GM18499 (cell line): ENCODE data around the gene PLXNB2.
"Not testable (repeated sequence)": the region's sequence is repeated elsewhere in the genome, so short reads cannot be mapped to it uniquely, and the experiment has no call there.

Experiments
- ATAC-seq: cut with Tn5 transposase; IDR thresholded peaks from one replicate; pipeline ENCODE4 v1.9.1; 2021; ENCODE audit warnings: moderate number of reproducible peaks; ENCODE audit not compliant: insufficient read depth, unreplicated experiment

Gene PLXNB2

DNA sequence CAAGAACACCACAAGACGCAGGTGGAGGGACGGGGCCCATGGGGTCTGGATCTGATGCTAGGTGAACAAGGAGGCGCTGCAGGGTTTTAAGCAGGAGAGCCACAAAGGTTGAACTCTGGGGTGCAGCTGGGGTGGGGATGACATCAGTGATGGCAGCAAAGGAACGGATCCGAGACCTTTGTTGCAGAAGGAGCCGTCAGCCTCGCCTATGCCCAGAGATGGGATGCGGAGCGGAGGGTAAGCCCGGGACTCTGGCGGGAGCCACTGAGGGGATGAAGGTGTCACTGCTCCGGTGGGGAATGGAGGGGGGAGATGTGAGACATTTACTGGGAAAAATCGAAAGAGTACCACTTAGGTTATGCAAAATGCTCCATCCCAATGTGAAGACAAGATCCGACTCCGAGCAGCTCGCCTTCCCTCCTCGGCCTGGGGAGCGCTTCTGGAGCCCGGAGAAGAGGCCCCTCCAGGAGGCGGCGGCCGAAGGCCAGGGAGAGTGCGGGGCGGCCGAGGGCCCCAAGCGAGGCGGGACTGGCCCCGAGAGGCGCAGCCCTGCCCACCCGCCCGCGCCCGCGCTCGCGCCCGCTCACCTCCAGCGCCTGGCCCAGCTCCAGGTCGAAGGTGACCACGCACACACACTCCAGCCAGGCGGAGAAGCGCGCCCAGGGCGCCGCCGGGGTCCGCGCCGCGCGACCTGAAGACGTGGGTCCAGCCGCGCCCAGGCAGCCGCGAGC lies 18.9 kb upstream of the PLXNB2 start:
- no peak for ATAC-seq

DNA sequence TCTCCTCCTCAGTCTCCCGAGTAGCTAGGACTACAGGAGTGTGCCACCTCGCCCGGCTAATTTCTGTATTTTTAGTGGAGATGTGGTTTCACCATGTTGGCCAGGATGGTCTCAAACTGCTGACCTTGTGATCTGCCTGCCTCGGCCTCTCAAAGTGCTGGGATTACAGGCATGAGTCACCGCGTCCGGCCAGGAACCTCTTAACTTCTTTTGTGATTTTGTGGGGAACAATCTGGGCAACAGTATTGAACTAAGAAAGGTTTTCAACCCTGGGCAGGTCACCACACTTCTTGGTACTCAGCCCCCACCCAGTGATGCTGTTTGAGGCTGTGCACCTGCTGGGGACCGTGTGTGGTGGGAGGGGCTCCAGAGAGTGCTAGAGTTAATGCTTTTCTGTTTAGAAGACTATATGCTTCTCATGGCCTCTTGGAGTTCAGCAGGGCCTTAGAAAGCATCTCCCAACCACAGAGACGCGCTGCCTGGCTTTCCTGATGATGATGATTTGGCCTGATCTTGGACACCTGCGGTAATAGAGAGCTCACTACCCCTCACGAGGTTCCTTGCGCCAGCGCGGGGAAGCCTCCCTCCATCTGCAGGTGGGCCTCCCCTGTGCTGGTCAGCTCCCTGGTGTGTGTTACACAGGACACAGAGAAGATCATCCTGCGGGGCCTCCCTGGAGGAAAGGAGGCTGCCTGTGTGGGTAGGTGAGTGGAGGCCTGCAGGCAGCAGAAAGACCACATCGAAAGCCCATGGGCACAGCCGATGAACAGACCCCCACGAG lies 18.2 kb upstream of the PLXNB2 start:
- no peak for ATAC-seq

DNA sequence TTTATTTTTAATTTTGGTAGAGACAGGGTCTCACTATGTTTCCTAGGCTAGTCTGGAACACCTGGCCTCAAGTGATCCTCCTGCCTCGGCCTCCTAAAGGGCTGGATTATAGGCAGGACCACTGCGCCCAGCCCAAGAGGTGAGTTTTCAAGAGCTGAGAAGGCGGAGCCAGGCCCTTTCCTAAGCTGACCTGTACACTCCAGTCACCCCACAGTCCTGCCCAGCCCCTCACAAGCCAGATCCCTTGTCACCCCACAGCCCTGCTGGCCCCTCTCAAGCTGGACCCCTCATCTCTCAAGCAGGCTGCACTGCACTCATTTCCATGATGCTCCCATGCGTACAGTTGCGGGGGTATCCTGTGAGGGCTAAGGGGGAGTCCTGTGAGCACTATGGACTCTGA lies 16.5 kb upstream of the PLXNB2 start:
- ATAC-seq, result no peak

DNA sequence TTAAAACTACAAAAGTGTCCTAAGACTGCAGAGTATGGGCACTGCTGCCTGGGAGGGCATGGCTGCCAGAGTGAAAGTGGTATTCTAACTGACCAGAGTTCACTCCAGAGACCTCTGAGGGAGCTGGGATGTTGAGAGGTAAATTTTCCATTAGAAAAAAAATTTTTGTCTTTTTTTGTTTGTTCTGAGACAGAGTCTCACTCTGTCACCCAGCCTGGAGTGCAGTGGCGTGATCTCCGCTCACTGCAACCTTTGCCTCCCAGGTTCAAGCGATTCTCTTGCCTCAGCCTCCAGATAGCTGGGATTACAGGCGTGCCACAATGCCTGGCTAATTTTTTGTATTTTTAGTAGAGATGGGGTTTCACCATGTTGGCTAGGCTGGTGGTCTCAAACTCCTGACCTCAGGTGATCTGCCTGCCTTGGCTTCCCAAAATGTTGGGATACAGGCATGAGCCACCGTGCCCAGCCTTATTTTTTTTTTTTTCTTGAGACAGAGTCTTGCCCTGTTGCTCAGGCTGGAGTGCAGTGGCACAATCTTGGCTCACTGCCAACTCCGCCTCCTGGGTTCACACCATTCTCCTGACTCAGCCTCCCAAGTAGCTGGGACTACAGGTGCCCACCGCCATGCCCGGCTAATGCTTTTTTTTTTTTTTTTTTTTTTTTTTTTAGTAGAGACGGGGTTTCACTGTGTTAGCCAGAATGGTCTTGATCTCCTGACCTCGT lies 15.1 kb upstream of the PLXNB2 start:
- ATAC-seq, result not testable (repeated sequence)

DNA sequence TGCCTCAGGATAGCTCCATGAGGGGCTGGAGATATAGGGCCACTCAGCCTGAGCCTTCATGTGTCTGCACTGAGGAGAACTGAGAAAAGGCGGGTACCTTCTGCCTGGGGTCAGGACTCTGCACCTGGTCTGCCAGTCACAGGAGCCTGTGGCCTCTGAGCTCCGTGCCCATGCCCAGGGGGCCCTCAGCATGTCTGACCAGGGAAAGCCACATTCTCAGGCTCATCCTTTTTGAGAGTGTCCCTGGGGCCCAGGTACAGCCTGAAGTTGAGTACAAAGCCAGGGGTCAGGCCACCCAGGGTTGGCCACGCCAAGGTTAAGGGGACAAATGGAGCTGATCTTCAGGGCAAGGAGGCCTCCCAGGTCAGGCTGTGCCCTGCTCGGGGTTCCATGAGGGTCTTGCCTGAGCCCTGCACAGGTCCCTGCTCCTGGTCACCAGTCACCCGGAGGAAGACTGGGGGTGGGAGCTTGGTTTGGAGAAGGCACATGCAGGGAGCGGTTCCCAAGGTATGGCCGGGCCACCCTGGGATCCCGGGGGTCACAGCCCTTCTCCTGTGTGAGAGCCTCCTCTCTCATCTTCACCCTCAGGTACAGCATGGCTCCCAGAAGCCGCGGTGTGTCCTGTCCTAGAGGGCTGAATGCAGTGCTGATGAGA lies 13.4 kb upstream of the PLXNB2 start:
- ATAC-seq, result no peak

DNA sequence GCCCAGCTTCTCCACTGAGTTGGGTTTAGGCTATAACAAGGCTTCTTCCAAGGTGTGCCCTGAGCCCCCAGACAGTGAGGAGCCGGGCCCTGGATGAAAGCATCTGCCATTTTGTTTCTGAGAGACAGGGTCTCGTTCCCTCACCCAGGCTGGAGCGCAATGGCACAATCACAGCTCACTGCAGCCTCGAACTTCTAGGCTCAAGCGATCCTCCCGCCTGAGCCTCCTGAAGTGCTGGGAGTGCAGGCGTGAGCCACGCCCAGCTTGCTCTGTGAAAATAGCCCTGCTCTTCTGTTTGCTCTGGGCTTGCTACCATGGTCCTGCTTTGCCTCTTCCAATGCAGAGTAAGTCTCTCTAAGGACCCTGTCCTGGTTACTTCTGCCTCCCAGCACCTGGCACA lies 12.7 kb upstream of the PLXNB2 start:
- ATAC-seq, result no peak

DNA sequence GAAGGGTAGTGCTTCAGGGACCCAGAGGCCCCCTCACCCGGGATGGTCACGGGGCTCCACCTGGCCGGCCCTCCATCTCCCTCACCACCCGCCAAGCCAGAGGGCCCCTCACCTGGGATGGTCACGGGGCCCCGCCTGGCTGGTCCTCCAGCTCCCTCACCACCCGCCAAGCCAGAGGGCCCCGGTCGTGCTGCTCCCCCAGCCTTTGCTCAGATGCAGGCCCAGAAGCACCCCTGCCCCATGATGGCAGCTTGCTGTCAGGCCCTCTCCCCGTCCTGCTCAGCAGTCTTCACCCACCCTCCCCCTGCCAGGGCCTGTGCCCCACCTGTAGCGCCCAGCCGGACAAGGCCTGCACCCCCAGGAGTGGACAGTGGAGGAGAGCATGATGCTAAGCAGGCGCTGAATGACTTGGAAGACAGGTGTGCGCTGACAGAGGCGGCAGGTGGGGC lies 12.1 kb upstream of the PLXNB2 start:
- ATAC-seq, result no peak

DNA sequence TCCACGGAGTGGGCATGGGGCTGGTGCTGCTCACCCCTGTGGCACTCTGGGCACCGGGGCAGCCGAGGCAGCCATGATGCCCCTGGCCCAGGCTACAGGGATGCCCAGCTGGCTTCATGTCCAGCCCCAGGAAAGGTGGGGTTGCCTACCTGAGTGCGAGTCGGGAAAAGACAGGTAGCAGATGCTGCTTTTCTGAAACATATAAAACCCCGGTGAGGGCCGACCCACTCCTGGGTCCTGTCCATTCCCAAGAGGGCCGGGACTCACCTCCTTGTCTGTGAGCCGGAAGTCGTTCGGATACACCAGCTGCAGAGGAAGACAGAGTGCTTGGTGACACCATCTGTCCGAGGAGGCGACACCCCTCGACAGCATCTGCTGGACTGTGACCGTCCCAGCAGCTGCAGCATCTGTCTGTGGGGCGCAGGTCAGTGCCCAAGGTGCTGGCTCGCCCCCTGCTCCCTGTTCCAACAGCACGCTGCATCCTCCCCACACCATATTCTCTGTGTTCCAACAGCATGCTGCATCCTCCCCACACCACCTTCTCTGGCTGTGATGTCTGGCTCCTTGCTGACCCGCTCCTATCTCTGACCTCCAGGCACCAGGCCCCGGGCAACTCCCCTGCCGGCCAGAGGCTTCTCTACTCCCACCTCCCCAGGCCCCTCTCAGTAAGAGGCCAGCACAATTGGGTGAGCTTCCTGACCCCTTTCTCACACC lies 11.4 kb upstream of the PLXNB2 start:
- no peak for ATAC-seq

DNA sequence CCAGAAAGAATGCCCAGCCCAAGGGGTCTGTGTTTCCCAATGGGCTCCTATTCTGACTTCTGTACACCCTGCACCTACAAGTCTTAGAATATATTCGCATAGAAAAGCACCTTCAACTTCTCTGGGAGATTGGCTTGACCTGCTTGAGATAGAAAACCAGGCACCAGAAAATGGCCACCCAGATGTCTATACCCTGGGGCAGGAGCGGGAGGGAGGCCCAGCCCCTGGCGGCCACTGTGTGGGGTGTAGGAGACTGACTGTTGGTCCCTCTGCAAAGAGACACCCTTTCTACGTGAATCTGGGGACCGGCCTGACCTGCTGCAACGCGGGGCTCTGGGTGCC lies 10.9 kb upstream of the PLXNB2 start:
- no peak for ATAC-seq

DNA sequence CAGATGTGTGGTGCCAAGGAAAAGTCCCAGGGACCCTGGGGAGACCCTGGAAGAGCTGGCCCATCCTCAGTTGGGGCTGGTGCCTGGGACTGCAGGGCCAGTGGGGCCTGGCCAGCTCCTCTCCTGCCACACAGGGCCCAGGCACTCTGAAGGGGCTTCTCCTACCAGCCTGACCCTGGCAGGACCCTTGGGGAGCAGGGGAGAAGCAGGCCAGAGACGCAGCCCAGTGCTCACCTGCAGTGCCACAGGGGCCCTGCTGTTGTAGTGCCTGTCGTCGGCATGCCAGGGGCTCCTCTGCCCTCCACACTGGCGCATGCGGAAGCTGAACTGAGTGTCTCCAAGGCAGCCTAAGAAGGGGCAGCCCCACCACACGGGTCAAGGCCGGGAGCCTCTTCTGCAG lies 10.2 kb upstream of the PLXNB2 start:
- no peak for ATAC-seq

DNA sequence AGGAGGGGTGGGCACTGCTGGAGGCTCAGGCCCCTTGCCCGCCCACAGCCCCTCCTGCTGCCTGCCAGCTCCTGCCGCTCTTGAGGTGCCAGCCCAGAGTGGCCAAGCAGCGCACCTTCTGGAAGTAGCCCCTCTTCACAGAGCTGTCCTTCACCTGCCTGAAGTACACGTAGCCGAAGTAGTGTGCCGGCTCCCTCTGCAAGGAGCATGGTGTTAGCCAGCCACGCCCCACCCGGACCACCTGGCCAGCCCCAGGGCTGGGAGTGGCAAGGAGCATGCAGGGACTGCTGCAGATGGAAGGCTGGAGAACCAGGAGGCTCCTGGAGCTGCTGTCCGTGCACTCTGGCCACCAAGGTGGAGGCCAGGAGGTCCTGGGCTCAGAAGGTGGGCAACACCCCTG lies 9.7 kb upstream of the PLXNB2 start:
- ATAC-seq, result no peak

DNA sequence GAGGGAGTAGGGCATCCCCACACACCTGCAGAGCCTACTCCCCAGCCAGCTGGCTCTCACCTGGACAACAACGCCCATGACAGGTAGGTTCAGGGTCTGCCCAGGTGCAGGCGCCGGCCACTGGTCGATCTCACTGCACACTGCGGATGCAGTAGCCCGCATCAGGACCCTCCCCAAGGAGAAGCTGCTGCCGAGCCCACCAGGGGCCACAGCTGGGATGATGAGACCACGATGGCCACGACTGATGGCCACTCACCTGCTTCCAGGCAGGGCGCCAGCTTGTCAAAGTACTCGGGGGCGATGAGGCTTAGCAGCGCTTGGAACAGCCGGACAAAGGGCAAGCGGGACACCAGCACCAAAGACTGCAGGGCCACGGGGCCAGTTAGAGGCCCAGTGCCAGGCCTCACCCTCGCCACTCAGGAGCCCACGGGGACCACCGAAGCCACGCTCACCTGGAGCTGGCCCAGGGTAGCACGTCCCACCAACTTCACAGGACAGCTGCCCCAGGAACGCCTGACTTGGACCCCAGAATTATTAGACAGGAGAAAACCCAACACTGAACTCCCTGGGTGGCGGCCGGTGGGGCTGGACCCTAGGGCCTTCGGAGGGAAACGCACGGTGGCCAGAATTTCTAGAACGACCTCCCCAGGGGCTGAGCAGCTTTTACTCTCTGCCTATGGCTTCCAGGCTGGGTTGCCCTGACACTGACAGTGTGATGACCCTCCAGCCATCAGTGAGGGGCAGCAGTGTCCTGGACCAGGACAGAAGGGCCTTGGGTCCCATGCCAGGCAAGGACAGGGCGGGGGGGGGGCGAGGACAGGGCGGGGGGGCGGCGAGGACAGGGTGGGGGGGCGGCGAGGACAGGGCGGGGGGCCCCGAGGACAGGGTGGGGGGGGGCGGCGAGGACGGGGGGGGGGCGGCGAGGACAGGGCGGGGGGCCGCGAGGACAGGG lies 8.9 kb upstream of the PLXNB2 start:
- no peak for ATAC-seq

DNA sequence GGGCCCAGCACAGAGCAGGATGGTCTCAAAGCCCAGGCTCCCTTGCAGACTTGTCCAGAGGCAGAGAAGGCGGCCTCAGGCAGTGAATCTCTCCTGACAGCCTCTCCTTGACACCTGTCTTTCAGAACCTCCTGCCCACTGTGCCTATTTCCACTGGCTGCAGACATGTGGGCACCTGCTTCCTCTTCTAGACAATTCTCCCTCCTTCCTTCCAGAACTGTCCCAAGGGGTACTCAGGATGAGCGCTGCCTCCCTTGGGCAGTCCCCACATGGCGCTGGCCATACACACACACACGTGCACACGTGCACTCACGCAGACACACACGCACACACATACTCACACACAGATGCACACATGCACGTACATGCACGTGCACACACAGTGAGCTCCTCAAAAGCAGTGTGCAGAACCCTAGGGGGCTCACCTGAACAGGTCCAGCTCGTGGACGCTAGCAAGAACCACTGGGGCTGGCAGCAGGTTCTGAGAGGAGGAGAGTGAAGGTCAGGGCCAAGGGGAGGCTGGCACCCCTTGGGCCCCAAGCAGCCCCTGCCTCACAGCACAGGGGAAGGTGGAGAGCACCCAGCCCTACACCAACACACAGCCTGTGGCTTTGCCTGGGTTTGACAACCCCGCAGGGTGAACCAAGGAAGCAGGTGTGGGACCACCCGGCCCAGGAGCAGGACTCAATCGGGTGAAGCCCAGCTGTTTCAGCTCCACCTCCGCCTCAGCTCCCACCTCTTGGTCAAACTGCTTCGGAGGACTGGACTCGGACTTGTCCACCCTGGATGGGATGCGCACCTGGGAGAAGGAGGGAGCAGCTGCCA lies 8.1 kb upstream of the PLXNB2 start:
- no peak for ATAC-seq

DNA sequence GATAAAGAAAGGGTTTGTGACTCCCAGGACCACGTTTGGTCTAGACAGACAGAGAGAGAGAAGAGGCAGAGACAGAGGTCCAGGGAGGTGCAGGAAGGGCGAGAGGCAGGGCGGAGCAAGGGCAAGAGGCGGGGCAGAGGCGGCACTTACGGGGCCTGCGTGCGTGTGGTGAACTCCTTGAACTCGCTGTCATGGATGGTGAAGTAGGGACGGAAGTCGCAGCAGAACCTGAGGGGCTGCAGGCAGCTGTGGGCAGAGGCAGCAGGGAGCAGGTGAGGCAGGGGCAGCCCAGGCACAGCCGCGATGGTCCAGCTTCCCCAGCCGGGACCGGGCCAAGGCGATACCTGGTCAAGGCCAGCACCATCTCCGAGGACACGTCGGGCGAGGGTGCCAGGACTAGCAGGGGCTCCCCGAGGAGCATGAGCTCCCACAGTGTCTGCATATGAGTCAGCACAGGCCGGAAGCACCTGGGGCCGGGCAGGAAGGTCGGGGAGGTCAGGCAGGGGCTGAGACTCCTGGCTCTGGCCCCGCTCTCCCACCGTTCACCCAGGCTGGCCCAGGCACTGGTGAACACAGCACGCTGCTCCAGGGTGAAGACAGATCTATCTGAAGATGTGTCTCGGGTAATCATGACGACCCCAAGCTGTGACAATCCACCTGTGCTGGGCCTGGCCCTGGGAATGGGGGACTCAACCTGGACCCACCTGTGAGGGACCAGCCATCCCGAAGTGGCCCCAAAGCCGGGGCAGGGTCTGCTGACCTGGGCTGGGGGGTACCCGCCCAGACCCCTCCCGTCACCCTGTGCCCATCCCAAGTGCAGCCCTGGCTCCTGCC lies 7.2 kb upstream of the PLXNB2 start:
- ATAC-seq, result no peak

DNA sequence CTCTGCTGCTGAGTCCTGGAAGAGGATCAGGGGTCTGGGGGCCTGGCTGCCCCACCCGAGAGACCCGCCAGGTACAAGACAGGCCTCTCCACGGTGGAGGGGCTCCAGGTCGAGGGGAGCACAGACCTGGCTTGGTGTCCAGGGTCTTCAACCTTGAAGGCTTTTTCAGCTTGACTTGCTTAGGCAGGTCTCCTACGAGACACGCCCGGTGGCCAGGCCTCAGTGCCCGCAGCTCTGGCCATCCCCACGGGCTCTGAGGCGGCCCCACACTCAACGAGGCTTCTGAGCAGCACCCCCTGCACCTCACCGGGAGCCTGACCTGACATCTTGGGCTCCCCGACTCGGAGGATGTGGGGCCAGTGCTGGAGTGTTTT lies 6.6 kb upstream of the PLXNB2 start:
- ATAC-seq, result no peak

DNA sequence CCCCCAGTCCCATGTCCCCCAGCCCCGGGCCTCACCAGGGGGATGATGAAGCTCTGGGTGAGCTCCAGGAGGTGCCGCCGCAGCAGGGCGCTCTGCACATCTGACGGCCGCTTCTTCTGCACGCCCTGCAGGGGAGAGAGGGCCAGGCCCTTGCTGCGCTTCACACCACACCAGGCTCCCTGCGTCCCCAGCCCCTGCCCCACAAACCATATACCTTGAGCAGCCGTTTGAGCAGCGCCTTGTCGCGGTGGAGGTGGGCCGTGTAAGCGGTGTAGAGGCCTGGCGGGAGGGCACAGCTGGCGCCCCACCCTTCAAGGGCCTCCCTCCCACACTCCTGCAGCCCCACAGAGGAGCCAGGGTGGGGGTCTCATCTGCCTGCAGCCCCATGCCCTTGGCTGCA lies 6.2 kb upstream of the PLXNB2 start:
- ATAC-seq, result no peak

DNA sequence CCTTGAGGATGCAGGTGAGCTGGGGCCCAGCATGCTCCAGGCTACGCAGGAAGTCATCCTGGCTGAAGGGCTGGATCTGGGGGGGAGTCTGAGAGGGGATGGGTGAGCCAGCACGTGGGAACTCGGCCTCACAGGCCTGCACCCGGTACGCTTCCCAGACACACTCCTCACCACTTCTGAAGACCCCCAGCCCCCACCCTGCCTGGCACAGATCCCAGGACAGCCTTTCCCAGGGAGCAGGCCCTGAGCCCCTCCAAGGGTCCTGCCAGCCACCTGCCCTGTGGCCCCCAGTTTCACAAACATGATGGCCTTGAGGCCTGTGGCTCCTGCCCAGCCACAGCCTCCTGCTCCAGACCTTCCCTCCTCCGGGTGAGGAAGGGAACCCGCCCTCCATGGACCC lies 5.6 kb upstream of the PLXNB2 start:
- ATAC-seq, result no peak

DNA sequence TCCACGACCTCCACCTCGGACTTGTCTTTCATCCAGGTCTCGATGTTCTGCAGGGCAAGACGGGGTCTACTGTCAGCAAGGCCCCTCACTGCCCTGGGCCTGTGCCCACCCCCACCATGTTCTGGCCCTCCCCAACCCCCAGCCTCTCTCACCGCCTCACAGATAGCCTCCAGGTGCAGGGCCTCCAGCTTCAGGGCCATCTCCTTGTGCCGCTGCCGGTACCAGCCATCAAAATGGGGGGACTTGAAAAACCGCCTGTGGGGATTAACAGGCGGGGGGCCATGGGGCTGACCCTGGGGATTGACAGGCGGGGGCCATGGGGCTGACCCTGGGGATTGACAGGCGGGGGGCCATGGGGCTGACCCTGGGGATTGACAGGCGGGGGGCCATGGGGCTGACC lies 4.9 kb upstream of the PLXNB2 start:
- no peak for ATAC-seq
